GM19025 (cell line): Measurements from ENCODE around the gene RASAL3.
A peak's percentile ranks its signal among the peaks of the same experiment; 100 is the strongest.
"Not testable (repeated sequence)": the region's sequence is repeated elsewhere in the genome, so short reads cannot be mapped to it uniquely, and the experiment has no call there.

ENCODE experiments used
- ATAC-seq: cut with Tn5 transposase; IDR thresholded peaks from one replicate; pipeline ENCODE4 v1.9.1; 2021; ENCODE audit warnings: mild to moderate bottlenecking, low read depth, moderate library complexity; ENCODE audit not compliant: unreplicated experiment

The RASAL3 gene

GRCh38 chr19:15475169-15475568 lies 10.8 kb upstream of the RASAL3 start:
- no peak for ATAC-seq

- not testable (repeated sequence) for ATAC-seq
Observed at GRCh38 chr19:15473821-15474220, 9.5 kb upstream of the RASAL3 start.

DNA sequence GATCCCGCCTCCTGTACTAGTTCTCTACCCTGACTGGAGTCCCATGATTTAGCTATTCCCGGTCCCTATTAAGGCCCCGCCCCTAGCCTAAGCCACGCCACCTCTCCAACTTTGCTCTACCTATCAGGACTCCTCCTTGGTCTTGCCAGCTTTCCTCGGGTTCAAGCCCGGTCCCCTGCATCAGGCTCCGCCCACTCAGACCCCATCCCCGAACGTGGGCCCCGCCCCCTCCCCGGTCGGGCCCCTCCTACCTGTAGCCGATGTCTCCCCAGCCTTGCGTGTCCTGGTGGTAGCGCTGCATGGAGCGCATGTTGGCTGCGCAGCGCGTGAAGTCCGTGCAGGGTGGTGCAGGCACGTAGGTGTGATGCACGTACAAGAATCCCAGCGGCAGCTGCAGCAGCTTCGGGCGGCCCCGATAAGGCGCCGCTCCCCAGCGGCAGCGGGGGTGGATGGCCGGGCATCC lies 7.3 kb upstream of the RASAL3 start:
- no peak for ATAC-seq

DNA sequence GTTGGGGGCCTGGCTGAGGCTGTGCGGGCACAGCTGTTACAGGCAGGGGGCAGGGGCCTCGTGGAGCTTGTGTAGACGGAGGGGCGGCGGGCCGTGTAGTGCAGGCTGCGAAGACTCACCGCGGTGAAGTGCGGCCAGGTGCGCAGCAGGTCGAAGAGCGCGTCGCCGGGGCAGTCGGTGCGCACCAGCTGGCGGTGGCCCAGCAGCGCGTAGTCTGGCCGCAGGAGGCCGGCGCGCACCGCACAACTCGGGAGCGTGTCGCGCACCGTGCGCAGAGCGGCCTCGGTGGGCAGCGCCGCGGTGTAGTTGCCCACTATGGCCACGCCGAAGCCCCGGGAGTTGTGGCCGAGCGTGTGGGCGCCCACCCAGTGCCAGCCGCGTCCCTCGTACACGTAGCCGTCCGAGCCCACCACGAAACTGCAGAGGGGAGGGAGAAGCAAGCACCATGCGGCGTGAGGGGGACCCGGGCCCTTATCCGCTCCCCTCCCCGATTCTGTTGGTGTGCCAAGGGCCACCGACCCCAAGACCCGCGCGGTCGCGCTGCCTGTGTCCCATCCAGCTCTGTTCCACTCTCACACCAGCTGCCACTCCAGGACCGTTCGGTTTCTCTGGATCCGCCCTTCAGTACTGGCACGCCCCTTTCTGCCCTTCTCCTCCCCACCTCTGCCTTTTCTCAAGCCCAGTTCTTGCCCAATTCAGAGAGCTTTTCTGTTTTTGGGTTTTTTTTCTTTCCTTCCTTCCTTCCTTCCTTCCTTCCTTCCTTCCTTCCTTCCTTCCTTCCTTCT lies 5.4 kb upstream of the RASAL3 start:
- no peak for ATAC-seq

- no peak for ATAC-seq
Observed at GRCh38 chr19:15468675-15469512, 4.5 kb upstream of the RASAL3 start.

GRCh38 chr19:15467734-15468214 lies 3.4 kb upstream of the RASAL3 start:
- no peak for ATAC-seq

- ATAC-seq: peak; percentile 51
Observed at GRCh38 chr19:15466851-15467733, 2.7 kb upstream of the RASAL3 start.

DNA sequence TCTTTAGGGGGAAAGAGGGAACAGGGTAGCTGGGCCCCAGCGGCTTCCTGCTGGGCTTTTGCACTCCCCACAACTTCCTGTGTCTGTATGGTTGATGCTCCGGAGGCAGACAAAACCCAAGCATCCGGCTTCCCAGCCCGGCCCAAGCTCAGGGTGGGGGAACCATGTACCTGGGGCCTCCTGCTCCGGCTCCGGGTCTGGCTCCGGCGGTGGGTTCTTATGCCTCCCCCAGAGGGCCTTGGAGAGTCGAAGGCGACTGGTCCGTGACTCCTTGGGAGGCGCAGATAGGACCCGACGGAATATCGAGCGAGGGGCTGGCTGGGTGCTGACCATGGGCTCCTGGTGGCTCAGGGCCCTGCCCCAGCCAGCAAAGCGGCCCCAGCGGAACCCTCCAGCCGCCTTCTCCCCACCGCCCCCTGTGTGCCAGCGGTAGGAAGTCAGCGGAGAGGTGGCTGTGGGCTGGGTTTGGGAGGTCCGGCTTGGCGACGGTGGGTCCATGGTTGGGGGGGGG lies 428 bp downstream of the RASAL3 start:
- no peak for ATAC-seq

DNA sequence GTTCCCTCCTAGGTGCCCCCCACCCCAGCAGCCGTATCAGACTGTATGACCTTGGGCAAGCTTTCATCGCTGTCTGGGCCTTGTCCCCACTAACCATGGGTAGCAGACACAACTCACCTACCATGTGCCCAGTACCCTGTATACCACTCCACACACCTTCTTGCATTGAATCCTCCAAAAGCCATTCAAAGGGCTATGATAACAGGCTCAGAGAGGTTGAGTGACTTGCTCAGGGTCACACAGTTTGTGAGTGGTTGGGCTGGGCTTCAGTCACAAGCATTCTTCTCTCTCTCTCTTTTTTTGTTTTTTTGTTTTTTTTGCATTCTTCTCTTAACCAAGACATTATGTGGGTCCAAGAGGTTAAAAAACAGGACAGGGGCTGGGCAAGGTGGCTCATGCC lies 2.6 kb downstream of the RASAL3 start:
- ATAC-seq: no peak

DNA sequence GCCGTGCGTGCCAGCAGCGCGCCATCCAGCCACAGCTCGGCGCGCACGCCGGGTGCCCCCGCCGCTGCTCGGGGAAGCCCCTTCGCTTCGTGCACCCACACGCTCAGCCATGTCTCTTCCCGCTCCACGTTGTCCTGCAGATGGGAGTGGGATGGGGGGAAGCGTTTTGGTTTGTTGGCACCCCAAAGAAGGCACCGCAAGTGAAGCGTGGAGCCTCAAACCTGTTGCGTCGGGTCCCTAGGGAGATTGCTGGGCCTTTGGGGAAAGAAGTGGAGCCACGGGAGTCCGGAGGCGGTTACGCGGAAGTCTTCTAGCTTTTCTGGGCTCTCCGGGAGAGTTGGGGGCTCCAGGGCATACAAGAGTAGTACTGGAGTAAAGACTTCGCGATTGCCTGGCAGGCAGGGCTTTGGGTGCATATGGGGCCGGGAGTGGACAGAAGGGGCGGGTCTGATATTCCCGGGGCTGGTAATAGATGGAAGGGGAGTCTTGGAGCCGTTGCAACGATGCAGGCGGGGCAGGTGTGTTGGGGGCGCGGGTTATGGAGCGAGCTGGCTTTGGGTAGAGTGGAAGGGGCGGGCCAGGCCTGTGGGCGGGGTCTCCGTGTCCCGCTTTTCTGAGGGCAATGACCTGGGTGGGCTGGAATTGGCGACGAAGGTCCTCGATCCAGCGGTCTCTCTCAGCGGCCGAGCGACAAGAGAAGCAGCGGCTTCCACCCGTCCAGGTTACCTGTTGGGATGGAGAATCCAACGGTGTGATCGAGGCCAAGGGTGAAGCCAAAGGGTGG lies 6.5 kb downstream of the RASAL3 start:
- ATAC-seq: no peak

DNA sequence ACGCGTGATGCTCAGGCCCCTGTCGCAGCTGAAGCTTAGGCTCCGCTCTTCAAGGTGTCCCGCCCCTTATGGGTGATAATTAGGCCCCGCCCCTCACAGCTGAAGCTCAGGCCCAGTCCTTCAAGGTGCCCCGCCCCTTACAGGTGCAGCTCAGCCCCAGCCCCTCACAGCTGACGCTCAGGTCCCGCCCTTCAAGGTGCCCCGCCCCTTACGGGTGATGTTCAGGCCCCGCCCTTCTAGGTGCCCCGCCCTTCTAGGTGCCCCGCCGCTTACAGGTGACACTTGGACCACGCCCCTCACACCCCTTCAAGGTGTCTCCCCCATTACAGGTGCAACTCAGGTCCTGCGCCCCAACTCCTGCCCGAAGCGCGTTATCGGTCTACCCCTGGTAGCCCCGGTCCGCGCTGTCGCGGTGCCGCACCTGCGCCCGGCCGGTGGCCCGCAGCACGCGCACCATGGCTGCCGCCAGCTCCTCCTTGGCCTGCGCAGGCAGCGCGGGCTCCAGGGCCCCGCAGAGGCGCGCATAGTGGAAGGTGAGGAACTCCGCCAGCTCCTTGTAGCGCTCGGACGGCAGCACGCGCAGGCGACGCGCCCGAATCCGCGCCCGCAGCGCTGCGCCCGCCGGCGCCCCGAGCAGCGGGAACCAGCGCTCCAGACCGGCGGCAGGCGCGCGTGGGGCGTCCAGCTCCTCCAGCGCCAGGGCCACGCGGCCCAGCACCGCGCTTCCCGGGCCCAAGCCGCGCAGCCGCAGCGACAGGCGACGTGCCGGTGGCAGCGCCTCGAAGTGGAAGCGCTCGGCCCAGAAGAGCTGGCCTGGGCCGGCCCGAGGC lies 7.3 kb downstream of the RASAL3 start:
- no peak for ATAC-seq

DNA sequence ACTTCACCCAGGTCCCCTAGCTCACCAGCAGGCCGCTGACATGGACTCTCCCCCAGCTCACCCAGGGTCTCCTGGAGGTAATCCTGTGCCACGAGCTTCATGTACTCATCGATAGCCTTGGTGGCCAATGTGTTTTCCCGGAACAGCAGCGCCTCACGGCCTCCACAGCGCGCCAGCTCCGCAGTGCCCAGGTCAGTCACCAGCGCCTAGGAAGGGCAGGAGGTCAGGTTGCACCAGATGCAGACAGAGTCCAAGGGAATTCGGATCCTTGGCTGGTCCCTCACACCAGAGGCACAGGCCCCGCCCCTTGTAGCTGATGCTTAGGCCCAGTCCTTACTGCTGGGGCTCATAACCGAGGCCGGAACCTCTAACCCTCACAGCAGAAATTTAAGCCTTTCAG lies 7.9 kb downstream of the RASAL3 start:
- ATAC-seq: no peak

- no peak for ATAC-seq
Observed at GRCh38 chr19:15455996-15456395, 8.3 kb downstream of the RASAL3 start.

DNA sequence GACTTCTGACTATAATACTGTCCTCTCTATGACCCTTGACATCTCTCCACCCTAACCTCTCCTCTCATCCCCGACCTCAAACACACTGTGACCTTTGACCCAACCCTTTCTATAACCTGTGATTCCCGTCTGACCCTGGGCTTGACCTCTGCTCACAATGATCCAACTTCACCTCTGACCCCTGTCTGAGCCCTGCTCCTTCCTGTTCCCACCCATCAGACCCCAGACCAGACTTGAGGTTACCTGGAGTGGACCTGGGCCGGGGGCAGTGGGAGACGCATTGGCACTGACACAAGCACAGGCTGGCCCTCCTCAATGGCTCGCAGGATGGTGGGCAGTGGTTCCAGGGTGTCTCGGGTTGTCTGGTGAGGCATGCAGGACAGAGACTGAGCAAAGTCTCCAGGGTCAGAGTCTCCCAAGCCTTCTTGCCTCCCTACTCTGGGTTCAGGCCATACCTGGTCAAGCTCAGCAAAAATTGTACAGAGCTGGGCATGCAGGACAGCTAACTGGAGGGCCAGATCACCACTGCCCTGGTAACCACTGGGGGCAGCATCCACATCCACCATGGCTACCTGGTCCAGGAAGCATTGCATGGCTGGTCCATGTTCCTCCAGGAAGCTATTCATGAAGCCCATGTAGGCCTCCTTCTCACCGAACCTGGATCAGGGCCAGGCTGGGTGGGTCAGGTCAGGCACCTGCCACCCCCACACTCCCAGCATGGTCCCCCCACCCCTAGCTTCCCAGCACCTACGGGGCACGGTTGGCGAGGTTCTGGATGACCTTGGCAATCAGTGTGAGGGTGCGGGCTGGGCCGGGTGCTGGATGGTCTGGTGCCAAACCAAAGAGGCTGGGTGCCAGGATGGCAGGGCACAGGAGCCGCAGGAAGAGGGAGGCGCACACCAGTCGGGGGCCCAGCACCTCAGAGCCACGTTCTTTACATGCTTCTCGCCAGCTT lies 10.2 kb downstream of the RASAL3 start:
- ATAC-seq: no peak

DNA sequence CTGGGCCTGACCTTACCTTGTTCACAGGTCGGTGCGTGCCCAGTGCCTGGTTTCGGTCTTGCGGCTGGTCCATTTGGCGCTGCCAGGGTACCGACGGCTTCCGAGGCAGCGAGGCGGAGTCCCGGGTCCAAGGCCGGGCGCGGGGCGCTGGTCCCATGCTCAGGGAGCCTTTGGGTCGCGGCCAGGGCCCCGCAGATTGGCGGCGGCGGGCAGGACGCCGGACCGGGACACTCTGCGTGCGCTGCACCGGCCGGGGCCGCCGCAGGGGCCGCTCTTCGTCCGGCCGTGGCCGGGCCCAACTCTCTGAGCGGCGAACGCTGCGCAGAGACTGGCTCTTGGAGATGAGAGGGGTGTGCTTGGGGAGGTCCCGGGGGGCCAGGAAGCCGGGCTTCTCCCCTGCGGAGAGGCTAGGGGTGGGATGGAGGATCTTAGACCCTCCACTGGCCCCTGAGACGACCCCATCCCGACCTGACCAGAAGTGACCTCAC lies 11.2 kb downstream of the RASAL3 start:
- no peak for ATAC-seq

DNA sequence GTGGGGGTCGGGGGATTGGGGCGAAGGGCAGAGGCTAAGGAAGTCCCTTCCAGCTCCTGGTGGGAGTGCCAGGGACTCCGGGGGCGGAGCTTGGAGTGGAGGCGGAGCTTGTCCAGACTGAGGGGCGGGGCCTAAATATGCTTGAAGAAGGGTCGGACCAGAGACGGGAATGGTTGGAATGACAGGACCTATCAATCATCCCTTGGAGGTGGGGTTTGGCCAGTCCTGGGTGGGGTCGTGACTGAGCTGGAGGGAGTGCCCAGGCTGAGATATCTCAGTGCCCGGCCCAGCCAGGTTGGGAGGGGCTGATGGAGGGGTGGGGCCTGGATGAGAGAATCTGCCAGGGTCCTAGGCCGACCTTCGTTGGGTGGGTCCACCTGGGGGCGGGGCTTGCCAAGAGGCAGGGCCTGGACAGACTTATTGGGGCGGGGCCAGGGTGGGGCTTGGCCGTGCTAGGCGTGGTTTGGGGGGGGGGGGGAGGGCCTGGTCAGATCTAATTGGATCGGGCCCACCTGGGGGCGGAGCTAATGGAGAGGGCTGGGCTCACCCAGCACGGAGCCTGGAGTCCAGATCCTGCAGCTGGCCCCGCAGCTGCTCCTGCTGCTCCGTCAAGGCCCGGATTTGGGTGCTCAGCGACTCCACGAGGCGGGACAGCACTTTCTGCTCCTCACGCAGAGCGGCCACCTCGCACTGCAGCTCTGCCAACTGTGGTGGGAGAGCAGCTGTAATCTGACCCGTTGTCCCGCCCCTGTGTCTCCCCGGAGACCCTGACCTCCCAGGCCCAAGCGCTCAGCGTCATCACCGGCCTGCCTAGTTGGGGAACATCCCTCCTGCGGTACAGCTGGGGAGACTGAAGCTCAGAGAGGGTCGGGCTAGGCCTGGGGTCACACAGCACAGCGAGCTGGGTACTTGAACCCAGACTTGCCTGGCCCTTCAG lies 12.0 kb downstream of the RASAL3 start:
- ATAC-seq: no peak
